CD4-positive, alpha-beta T cell treated with Interleukin-17A for 1 hour (primary cell): ENCODE results near the gene NRCAM.

ENCODE experiments used
- DNase-seq: peaks from one replicate; pipeline ENCODE4 v3.0.0-alpha.2; 2020

The NRCAM gene

DNA sequence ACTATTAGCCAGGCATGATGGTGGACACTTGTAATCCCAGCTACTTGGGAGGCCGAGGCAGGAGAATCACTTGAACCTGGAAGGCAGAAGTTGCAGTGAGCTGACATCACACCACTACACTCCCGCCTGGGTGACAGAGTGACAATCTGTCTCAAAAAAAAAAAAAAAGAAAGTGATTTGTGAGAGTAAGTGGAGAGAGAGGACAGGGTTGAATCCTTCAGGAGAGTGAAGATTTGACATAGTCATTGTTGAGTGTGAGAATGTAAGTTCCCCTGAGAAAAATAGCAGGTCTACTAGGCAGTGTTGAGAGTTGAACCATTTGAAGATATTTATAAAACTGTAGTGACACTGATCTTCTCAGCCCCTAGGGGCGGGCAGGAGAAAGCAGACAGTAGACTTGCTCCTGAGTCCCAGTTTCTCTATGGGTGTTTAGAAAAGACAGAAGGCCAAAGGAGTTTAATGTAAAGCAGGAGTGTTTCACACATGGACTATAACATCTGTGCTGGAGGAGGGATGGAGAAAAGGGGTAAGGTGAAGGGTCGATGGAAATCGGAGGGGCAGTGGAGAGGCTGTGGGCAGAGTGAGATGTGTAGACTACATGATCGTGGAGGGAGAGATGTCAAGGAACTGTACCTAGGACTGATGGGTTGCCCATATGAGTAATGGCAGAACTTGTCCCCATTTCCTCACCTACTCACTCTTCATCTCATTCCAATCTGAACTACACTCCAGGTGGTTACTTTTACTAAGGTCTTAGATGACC lies 312.4 kb downstream of the NRCAM start:
- DNase-seq = no peak

DNA sequence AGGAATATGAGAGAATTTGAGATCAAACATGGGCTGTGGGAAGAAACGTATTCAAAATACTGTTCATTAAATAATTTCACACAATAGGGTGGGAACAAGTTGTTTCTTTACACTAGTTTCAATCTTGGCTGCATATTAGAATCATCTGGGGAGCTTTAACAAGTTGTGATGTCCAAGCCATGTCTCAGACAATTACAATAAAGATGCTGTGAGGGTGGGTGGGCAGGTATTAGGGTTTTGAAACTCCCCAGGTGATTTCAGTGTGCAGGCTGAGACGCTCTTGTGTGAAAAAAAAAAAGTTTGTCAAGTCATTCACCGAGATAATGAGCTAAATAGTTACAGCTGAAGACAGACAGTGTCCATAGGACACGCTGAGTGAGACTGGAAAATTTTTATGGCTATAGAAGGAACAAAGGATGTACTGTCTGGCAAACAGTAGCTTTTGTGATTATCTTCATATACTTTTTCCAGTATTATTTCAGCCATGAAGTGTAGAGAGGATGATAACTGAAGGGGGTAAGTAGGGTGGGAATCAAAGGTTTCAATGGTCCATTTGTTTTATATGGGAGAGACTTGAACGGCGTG lies 313.5 kb downstream of the NRCAM start:
- no peak for DNase-seq

DNA sequence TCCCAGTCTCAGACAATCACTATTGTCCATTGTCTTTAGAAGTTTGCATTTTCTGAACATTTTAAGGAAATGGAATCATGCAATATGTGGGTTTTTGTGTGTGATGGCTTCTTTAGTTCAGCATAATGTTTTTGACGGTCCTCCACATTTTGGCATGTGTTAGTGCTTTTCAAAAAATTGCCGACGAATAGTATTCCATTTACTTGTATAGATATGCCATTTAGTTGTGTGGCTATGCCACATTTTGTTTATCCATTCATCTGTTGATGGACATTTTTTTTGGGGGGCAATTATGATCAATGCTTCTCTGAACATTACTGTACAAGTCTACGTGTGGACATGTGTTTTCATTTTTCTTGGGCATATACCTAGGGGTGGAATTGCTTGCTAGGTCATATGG lies 314.1 kb downstream of the NRCAM start:
- DNase-seq = no peak

DNA sequence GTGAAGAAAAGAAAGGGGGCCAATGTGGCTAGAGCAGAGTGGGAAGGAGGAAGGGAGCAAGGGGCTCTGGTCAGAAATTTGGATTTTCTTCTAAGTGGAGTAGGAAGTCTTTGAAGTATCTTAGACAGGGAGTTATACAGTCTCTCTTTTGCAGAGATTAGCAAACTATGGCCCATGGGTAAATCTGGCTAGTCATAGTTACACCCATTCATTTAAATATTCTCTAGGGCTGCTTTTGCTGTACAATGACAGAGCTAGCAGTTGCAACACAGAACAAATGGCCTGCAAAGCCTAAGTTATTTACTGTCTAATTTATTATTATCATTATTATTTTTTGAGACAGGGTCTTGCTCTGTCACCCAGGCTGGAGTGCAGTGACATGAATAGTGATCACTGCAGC lies 315.6 kb downstream of the NRCAM start:
- DNase-seq = no peak

DNA sequence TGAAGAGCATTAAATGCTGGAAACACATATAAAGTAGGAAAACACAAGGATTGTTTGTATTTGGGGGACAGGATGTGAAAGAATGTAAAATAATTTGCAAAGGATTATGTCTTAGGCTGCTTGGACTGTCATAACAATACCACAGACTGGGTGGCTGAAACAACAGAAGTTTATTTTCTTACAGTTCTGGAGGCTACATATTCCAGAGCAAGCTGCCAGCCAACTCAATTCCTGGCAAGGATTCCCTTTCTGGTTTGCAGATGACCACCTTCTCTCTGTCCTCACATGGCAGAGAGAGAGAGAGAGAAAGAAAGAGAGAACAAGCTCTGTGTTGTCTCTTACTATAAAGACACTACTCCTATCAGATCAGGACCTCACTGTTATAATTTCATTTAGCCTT lies 317.3 kb downstream of the NRCAM start:
- DNase-seq = no peak

DNA sequence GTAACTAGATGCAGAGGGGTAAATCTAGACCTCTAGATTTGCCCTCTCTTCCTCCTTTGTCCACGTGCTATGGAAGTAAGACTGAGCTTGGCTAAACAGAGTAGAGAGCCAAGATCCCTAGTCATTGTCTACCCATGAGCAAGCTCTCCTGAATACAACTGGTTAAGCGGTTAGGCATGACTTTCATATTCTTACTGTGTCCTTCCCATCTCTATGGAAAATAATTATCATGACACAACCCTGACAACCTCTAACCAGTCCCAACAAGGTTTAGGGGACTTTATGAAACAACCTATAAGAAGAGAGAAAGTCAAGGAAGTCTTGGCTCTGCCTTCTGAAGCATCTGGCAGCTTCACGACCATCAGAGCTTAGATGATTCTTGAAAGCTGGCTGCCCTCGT lies 318.2 kb downstream of the NRCAM start:
- DNase-seq = no peak

DNA sequence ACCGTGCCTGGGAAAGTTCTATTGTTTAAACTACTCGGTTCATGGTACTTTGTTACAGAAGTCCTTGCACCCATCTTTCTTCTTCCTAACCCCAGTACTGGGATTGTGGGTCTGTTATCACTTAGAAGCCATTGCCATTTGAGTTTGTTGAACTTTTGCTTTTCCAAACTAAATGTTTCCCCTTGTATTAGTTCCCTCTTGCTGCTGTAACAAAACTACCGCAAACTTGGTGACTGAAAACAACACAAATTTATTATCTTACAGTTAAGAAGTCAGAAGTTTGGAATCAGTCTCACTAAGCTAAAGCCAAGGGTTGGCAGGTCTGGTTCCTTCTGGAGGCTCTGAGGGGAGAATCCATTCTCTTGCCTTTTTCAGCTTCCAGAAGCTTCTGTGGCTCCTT lies 319.2 kb downstream of the NRCAM start:
- DNase-seq = no peak

DNA sequence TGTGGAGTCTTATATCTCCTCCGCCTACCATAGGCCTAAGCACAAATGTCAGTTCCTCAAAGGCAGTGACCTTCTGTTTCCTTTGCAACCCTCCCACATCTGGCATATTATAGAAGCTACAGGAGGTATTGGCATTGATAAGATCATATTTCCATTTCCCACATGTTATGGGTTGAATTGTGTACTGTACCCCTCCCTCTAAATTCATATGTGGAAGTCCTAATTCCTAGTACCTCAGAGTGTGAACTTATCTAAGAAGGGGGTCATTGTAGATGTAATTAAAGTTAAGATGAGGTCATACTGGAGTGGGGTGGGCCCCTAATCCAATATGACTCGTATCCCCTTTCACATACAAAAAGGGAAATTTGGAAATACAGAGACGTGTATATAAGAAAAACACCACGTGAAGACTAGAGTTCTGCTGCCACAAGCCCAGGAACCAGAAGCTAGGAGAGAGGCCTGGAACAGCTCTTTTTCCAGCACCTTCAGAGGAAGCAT lies 320.0 kb downstream of the NRCAM start:
- no peak for DNase-seq

DNA sequence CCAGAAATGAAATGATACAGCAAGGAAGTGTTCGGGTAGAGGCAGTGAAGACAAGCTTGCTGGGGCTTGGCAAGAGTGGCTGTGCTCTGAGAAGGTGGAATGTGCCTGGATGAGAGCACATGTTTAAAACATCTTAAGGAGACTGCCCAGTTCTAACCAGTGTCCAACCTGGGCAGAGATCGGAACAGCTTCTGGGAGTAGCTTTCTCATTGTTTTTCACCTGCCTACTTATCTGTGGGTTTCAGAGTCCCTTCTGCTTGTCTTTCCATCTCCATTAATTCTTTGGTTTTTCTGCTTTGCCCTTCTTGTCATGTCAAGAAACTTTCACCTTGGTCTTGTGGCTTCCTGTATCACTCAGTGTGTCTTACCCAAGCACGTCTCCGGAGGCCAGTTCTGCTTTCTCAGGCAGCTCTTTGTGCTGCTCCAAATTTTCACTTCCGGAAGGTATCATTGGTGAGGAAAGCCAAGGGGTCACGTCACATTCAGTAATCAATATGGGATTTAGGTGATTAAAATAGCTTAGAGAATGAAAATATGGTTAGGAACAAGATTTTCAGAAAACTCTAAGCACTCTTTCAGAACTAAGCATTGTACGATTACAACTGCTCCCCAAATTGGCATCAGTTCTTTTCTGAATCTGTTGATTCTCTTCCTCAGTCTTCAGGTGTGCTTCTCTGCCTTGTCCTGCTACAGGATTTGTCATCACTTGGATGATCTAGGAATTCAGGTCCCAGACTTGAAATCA lies 320.6 kb downstream of the NRCAM start:
- DNase-seq = peak; percentile 21

DNA sequence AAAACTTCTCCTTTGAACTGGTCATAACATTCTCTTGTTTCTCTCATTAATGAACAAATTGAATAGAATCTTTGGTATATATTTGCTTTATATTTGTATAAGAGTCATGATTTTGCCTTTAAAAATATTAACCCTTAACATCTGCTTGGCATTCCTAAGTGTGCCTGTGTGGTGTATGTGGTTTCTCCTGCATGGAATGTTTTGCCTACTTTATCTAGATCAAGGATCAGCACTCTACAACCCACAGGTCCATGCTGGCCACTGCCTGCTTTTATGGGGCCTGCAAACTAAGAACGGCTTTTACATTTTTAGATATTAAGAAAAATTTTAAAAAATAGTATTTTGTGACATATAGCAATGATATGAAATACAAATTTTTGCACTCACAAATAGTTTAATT lies 321.8 kb downstream of the NRCAM start:
- DNase-seq = no peak

DNA sequence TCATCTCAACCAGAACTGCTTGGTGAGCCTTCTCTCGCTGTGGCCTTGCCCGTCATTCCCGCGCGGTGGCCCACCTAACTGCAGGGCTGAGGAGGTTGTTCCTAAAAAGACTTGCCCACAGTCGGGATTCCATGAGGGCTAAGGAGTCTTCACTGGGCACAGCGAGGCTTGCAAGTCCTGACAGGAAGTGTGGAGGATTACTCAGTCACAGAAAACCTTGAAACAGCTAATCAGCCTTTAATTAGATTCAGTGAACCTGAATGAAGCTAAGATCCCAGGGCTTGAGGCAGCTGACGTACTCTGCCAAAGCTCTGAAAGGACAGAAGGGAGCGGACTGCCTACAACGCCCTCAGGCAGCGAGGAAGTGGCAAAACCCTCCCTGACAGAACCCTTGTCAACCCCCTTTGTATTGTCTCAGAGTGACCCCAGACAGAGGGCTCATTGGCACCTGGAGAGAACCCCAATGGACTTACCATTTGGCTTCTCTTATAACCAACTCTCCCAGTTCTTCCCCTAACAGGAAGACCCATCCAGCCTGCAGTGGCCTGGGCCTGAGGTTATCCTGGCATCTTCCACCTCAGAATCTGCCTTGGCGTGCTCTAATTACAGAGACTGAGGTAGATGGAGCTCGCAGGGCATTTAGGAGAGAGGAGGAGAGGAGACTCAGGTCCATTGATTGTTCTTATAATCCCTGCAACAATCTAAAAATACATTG lies 323.5 kb downstream of the NRCAM start:
- no peak for DNase-seq

DNA sequence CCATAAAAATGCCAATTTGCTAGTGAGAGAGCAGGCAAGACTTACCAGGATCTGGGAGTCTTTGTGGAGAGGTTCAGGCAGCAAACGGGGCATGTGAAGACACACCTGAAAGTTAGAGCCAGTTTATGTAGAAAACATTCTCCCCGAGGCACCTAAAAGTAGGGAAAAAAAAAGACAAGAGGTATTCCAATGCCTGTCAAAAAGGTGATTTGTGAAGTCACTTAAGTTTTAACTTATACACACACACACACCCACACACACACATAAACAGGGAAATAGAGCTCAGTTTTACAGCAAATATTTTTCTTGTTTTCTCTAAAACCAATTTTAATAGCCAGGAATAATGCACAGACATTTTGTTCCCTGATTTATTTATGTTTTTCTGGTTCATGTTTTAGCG lies 326.0 kb downstream of the NRCAM start, which contains the start of gene LAMB4:
TSS of gene LAMB4 (minus strand) at position 101 of the 400 bp plus-strand sequence. CDS start 7,197 bp downstream, outside the sequence.
- no peak for DNase-seq

DNA sequence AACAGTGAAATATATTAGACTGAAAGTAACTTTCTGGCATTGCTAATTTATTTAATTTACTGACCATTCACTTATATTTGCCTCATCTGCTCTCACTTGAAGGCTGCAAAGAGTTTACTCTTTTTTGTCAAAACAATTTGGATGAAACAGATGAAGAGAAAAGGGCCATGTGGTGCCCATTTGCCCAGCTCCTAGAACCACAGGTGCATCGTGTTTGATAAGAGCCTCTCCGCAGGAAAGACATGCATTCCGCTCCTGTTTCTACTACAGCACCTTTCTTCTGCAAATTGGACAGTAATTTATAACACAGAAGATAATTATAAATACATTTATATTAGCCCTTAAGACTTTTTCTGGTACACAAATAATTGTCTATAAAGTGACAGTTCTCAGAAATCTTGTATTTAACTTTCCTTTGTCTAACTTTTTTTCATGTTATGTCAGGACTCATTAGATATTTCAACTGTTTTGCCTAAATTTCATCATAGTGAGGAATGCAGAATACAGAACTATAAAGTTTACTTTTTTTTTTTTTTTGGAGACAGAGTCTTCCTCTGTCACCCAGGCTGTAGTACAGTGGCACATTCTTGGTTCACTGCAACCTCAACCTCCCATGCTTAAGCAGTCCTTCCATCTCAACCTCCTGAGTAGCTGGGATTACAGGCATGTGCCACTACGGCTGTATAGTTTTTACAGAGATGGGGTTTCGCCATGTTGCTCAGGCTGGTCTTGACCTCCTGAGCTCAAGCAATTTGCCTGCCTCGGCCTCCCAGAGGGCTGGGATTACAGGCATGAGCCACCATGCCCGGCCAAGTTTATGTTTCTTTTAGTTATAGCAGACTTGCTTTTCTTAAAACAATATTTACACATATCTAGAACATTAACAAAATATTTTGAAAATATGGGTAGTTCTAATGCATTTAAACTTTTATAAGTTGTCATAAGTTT lies 326.9 kb downstream of the NRCAM start:
- no peak for DNase-seq

DNA sequence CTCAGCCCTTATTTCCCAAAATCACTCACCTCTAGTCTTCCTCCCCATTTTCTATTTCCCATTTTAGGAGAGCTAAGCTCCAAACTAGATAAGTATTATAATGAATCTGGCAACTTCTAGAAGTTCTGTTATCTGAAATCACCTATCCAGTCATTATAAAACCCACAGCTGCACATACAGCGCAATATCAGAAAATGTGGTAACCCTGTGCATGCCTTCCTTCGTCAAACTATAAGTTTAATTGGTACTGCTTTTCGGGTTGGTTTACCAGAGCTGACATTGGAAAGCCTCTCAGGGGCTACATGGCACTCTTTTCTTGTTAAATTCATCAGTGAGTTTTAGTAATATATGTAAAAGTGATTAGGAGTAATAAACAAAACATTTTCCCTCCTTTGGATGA lies 327.7 kb downstream of the NRCAM start:
- DNase-seq = no peak

DNA sequence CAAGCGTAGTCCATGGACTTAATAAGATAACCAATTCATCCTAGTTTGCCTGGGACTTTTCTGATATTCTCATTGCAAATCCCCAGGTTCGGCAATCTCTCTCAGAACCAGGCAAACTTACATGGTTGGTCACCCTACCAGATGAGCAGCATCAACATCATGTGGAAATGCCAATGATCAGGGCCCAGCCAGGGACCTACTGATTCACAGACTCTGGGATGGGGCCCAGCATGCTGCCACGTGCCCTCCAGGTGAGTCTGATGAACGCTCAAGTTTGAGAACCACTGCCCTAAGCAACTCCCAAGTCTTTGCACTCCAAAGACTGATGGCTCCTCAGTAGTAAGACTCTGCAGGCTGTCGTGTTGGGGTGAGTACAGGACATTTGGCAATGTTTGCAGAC lies 328.8 kb downstream of the NRCAM start:
- no peak for DNase-seq

DNA sequence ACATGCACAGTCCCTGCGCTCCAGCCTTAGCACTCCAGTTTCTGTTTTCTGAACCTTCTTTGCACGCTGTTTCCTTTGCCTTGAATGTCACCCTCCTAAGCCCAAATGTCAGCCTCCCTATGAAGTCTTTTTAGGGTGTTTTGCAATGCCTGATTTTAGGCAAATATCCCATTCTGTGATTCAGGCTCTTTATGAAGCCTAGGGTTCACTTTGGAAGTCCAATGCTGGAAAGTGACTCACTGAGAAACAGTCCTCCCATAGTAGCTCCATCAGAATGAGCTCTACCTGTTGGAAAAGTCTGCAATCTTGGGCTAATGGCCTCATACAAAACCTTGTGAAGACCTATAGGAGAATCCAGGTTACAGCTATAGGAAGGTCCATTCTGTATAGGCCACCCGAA lies 331.4 kb downstream of the NRCAM start:
- no peak for DNase-seq

DNA sequence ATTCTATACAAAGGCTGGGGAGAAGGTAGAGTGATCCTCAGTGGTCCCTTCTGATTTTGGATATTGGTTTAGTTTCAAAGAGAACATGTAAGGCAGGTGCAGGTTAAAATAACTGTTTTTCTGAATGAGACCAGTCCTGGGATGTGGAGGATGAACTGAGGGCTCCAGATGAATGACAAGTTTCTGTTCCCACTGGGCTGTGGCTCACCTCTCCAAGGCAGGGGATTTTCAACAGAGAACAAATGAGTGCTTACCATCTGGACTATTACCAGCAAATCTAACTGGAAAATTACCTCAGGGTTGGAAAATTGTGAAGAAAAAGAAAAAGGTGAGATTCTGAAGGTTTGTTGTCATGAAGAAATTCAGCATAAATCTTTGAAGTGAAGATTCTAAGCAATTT lies 334.1 kb downstream of the NRCAM start:
- no peak for DNase-seq

DNA sequence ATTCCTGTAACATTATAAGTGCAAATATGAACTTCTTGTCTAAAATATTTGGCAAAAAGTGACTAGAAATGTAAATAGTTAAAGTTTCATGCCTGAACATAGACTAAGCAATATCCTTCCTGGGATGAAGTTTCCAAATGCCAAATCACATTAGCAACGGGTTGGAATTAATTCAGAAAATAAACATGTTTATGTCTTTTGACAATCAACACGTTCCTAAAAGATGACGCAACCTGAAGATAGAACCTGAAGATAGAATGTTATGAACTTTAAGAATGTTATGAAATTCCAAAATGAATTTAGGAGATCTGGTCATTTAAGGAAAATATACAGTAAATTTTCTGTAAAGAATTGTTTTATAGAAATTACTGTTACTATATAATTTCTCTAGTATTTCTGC lies 335.3 kb downstream of the NRCAM start:
- no peak for DNase-seq

DNA sequence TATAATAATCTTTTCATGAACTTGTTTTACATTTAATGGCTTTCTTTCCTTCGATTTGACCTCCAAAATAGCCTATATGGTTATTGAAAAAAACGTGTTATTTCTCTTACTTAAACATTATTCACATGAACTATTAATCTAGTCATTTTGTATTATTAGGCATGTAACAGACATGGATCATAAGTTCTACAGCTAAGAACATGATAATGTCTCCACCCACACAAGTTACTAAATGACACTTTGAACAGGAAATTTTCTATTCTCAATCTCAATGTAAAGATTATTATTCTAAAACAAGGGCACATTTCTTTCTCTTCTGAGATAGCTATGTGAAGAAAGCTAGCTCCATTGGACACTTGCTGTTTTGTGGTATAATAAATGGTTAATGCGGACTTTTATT lies 336.0 kb downstream of the NRCAM start:
- DNase-seq = no peak

DNA sequence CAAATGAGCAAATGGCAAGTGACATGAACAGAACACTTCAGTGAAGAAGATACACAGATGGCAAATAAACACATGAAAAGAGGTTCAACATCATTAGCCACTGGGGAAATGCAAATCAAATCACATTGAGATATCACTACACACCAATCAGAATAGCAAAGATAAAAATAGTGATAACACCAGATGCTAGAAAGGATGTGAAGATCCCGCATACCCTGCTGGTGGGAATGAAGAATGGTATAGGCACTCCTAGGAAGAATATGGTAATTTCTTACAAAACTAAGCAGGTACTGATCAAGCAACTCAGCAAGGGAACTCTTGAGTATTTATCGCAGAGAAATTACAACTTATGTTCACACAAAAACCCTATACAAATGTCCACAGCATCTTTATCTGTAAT lies 337.3 kb downstream of the NRCAM start:
- no peak for DNase-seq

DNA sequence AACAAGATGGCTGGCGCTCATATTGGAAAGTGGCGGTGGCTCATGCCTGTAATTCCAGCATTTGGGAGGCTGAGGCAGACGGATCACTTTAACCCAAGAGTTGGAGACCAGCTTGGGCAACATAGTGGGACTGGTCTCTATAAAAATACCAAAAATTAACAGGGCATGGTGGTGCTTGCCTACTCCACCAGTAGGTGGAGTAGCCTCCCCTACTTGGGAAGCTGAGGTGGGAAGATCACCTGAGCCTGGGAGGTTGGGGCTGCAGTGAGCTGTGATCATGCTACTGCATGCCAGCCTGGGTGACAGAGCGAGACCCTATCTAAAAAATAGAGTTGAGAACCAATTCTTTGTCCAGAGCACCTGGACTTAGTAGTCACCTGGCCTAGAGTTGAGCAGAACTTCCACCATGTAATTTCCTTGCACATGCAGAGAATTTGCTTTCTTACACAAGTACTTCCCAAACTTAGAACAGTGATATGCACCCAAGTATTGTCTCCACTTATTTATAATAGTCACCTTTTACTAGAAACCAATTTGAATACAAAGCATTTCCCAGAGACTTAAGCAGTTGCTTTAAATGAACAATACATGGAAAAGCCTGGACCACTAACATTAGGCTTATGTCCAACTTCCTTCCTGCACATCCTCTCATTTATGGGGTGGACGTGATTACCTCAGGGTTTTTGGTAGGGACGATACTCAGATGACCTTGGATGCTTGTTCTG lies 342.0 kb downstream of the NRCAM start:
- DNase-seq = no peak
